ENCODE measurements around the gene SFTPD.

DNA sequence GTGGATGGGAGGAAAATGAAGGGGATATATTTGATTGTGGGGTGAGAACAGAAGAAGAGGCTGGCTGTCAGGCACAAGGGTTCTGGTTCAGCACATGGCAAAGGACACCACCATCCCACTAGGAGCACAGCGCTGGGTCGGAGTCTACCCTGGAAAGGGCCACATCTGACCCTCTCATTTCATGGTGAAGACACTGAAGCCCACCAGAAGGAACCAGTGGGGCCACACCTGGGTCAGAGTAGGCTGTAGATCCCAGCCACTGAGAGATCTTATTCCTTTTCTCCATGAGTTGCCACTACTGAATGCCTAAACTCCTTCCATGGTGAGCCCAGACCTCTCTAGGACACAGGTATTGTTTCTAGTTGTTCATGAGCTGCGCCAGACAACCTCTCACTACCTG lies 25.8 kb downstream of the SFTPD start:
- TF ChIP-seq, protein P1, sequence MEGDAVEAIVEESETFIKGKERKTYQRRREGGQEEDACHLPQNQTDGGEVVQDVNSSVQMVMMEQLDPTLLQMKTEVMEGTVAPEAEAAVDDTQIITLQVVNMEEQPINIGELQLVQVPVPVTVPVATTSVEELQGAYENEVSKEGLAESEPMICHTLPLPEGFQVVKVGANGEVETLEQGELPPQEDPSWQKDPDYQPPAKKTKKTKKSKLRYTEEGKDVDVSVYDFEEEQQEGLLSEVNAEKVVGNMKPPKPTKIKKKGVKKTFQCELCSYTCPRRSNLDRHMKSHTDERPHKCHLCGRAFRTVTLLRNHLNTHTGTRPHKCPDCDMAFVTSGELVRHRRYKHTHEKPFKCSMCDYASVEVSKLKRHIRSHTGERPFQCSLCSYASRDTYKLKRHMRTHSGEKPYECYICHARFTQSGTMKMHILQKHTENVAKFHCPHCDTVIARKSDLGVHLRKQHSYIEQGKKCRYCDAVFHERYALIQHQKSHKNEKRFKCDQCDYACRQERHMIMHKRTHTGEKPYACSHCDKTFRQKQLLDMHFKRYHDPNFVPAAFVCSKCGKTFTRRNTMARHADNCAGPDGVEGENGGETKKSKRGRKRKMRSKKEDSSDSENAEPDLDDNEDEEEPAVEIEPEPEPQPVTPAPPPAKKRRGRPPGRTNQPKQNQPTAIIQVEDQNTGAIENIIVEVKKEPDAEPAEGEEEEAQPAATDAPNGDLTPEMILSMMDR (IDR thresholded peaks at IDR 0.05), result no peak
- TF ChIP-seq POLR2A (IDR thresholded peaks at IDR 0.05), result no peak
